Transverse colon (tissue), 4 donors: ENCODE data around the gene EHMT1. TPM values are rescaled to one million over a fixed set of nuclear protein-coding genes. Genes with fewer than 3 reads are reported as not detected.

Experiments used
- small RNA-seq, 4 donors: library from RNA; depleted of rRNA; stranded (forward); fragments of <200 nt; gene quantifications; one replicate each; pipeline ENCODE3, GENCODE V24; 2016
- total RNA-seq, 4 donors: library from RNA; depleted of rRNA; stranded (reverse); fragments of >200 nt; gene quantifications; one replicate each; pipeline ENCODE4 v1.1.0, GENCODE V29; 2016

EHMT1 gene
- total RNA-seq, 4 donors from 2014 or later = 93.8 to 184 (median 139) TPM

Small RNAs within 50 kb of the gene (small RNA-seq; reads per million reads assigned to genes)
- 0 reads per million in 4 donors for gene MIR602
- gene RF00017 = 0 reads per million in 4 donors

Other genes starting within 250 kb of the EHMT1 start
- 100 to 1,000 TPM in 1 of 4 donors, 10 to 100 TPM in 3; 47.6 to 228 (median 74.2) TPM for gene EXD3, start 195.8 kb upstream of the EHMT1 start, total RNA-seq
- 10 to 100 TPM; 19.7 to 53.9 (median 40.8) TPM for gene NOXA1, start 195.6 kb upstream of the EHMT1 start, total RNA-seq
- gene ENTPD8, start 177.6 kb upstream of the EHMT1 start, total RNA-seq = 100 to 1,000 TPM in 1 of 4 donors, 10 to 100 TPM in 3; 20.7 to 109 (median 63.8) TPM
- gene NSMF, start 159.7 kb upstream of the EHMT1 start, total RNA-seq = 100 to 1,000 TPM in 1 of 4 donors, 10 to 100 TPM in 3; 44.6 to 130 (median 55.2) TPM
- 10 to 100 TPM; 16.0 to 95.4 (median 24.9) TPM for gene PNPLA7, start 68.6 kb upstream of the EHMT1 start, total RNA-seq
- 100 to 1,000 TPM; 109 to 144 (median 119) TPM for gene MRPL41, start 67.1 kb upstream of the EHMT1 start, total RNA-seq
- 10 to 100 TPM; 28.8 to 53.5 (median 36.6) TPM for gene DPH7, start 40.1 kb upstream of the EHMT1 start, total RNA-seq
- 10 to 100 TPM in 2 of 4 donors, 1 to 10 TPM in 2; 6.7 to 11.5 (median 9.8) TPM for gene ZMYND19, start 28.5 kb upstream of the EHMT1 start, total RNA-seq
- 100 to 1,000 TPM; 132 to 560 (median 370) TPM for gene ARRDC1, start 13.3 kb upstream of the EHMT1 start, total RNA-seq